Smooth muscle cell (in vitro differentiated cells): ENCODE data around the gene AQP12B. TPM values are rescaled to one million over a fixed set of nuclear protein-coding genes. Genes with fewer than 3 reads are reported as not detected.

Source experiments
- DNase-seq: peaks from one replicate; lab custom pipeline; 2025; ENCODE audit not compliant: unreplicated experiment; lab: John Stamatoyannopoulos, UW
- H2AFZ ChIP-seq: fragments of 200-600 bp; sonication (generic); 2 replicates; pipeline ENCODE4 v1.6.0; 2016; ENCODE audit warnings: antibody characterized with exemption, low read depth, mild to moderate bottlenecking
- H3F3A ChIP-seq: fragments of 200-600 bp; sonication (generic); 2 replicates; pipeline ENCODE4 v1.6.0; 2017; ENCODE audit warnings: antibody characterized with exemption, low read depth
- H3K27ac ChIP-seq: fragments of 200-600 bp; sonication (generic); 2 replicates; pipeline ENCODE4 v1.5.1; 2016; ENCODE audit warnings: low read depth, mild to moderate bottlenecking
- H3K27me3 ChIP-seq: fragments of 200-600 bp; sonication (generic); 2 replicates; pipeline ENCODE4 v1.6.1; 2016; ENCODE audit warnings: low read depth, mild to moderate bottlenecking
- H3K36me3 ChIP-seq: fragments of 200-600 bp; sonication (generic); 2 replicates; pipeline ENCODE4 v1.5.1; 2016; ENCODE audit warnings: low read depth
- H3K4me1 ChIP-seq: fragments of 200-600 bp; sonication (generic); 2 replicates; pipeline ENCODE4 v1.5.1; 2016; ENCODE audit warnings: low read depth
- H3K4me2 ChIP-seq: fragments of 200-600 bp; sonication (generic); 2 replicates; pipeline ENCODE4 v1.6.0; 2016; ENCODE audit warnings: mild to moderate bottlenecking
- H3K4me3 ChIP-seq: fragments of 200-600 bp; sonication (generic); 2 replicates; pipeline ENCODE4 v1.5.1; 2016; ENCODE audit warnings: mild to moderate bottlenecking
- H3K79me2 ChIP-seq: fragments of 200-600 bp; sonication (generic); 2 replicates; pipeline ENCODE4 v1.6.0; 2016; ENCODE audit warnings: low read depth, mild to moderate bottlenecking
- H3K9ac ChIP-seq: fragments of 200-600 bp; sonication (generic); 2 replicates; pipeline ENCODE4 v1.6.0; 2016; ENCODE audit warnings: low read depth
- H3K9me3 ChIP-seq: fragments of 200-600 bp; sonication (generic); replicated peaks from 2 replicates; pipeline ENCODE4 v1.5.1; 2016; ENCODE audit warnings: low read depth
- H4K20me1 ChIP-seq: fragments of 200-600 bp; sonication (generic); 2 replicates; pipeline ENCODE4 v1.6.0; 2016; ENCODE audit warnings: low read depth
- WGBS: methylation state at CpG from one replicate; pipeline ENCODE4 v1.1.7; 2016; ENCODE audit warnings: low lambda C conversion rate; 5-methylcytosine and 5-hydroxymethylcytosine counted together
- polyA plus RNA-seq: library from polyadenylated mRNA; unstranded; fragments of >200 nt; fragmentation: Nextera tagmentation; extraction: Ambion mirVana; gene quantifications from 2 replicates; pipeline ENCODE4 v1.2.1, GENCODE V29; 2016
- total RNA-seq: library from RNA; depleted of rRNA; stranded (reverse); fragments of >200 nt; gene quantifications from 2 replicates; pipeline ENCODE4 v1.2.3, GENCODE V29; 2014
- TF ChIP-seq, protein P1 (sequence below): fragments of 200-600 bp; sonication (generic); IDR thresholded peaks from 2 replicates; pipeline ENCODE4 v1.5.1; 2017; ENCODE audit warnings: borderline replicate concordance, mild to moderate bottlenecking, antibody characterized with exemption; ENCODE audit not compliant: insufficient read depth, poor library complexity, severe bottlenecking

AQP12B gene
- total and polyA plus RNA-seq, 2 experiments from 2014 or later = not detected

DNA sequence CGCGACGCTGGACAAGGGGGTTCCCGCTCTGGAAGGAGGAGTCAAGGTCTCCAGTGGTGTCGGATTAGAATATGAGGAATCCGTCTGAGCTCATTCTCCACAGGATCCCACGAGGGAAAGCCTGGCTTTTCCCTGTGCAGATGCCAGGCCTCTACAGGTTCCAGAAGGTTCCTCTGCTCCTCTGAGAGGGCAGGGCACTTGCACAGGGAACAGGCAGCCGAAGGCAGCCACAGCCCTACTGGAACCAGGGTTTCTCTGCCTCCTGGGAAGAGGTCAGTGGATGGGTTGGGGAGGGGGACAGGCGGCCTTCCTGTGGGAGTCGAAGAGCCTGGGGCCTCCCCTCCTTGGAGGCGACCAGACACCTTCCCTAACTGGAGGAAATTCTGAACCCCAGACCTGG, 7.3 kb upstream of the AQP12B start:
- TF ChIP-seq, protein P1, sequence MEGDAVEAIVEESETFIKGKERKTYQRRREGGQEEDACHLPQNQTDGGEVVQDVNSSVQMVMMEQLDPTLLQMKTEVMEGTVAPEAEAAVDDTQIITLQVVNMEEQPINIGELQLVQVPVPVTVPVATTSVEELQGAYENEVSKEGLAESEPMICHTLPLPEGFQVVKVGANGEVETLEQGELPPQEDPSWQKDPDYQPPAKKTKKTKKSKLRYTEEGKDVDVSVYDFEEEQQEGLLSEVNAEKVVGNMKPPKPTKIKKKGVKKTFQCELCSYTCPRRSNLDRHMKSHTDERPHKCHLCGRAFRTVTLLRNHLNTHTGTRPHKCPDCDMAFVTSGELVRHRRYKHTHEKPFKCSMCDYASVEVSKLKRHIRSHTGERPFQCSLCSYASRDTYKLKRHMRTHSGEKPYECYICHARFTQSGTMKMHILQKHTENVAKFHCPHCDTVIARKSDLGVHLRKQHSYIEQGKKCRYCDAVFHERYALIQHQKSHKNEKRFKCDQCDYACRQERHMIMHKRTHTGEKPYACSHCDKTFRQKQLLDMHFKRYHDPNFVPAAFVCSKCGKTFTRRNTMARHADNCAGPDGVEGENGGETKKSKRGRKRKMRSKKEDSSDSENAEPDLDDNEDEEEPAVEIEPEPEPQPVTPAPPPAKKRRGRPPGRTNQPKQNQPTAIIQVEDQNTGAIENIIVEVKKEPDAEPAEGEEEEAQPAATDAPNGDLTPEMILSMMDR = no peak
- Histone ChIP-seq H3K79me2 (no peaks in the 10 kb centered on the region), H3F3A (no peaks in the 10 kb centered on the region), H3K4me3 (no peak overlapping the region), H3K4me2 (no peak overlapping the region), H3K4me1 (no peaks in the 10 kb centered on the region), H2AFZ (no peak overlapping the region), H3K9ac (no peak overlapping the region), H3K27ac (no peak overlapping the region), H3K36me3 (no peaks in the 10 kb centered on the region), H3K9me3 (no peaks in the 10 kb centered on the region), H4K20me1 (no peaks in the 10 kb centered on the region), H3K27me3 (no peaks in the 10 kb centered on the region)
- no peak for DNase-seq
- WGBS = 88% methylated on average over 6 of the region's 11 CpGs

DNA sequence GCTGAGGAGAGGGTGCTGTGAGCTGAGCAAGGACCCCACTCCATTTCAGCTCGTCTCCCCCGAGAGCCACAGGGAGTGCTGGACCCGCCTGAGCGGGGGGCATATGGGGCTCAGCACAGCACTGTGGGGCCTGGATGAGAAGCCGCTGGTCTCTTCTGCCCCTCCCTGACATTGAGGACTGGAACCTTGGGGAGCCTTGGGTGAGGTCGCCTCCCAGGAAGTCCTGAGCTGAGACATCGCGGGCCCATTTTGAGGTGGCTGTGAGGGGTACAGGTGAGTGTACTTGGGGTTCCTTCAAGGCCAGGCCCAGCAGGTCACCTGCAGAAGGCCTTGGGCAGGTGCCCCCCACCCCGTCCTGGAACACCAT, 5.9 kb upstream of the AQP12B start:
- no peak for DNase-seq
- no peak overlapping the region for H3K9ac ChIP-seq
- no peak overlapping the region for H2AFZ ChIP-seq
- H3K4me3 ChIP-seq = no peak overlapping the region
- no peaks in the 10 kb centered on the region for H3K4me1 ChIP-seq
- H3K79me2 ChIP-seq = no peaks in the 10 kb centered on the region
- TF ChIP-seq, protein P1 = no peak
- no peaks in the 10 kb centered on the region for H3F3A ChIP-seq
- no peaks in the 10 kb centered on the region for H3K36me3 ChIP-seq
- no peaks in the 10 kb centered on the region for H3K27me3 ChIP-seq
- WGBS = 91% methylated on average over 9 of the region's 9 CpGs
- no peak overlapping the region for H3K27ac ChIP-seq
- no peaks in the 10 kb centered on the region for H3K9me3 ChIP-seq
- H4K20me1 ChIP-seq = no peaks in the 10 kb centered on the region
- H3K4me2 ChIP-seq = no peak overlapping the region

- Histone ChIP-seq H3K27ac (no peak overlapping the region), H2AFZ (no peak overlapping the region), H4K20me1 (no peaks in the 10 kb centered on the region), H3K4me3 (no peak overlapping the region), H3K79me2 (no peaks in the 10 kb centered on the region), H3K9ac (no peak overlapping the region), H3F3A (no peaks in the 10 kb centered on the region), H3K4me2 (no peak overlapping the region), H3K9me3 (no peaks in the 10 kb centered on the region), H3K27me3 (no peaks in the 10 kb centered on the region), H3K36me3 (no peaks in the 10 kb centered on the region), H3K4me1 (no peaks in the 10 kb centered on the region)
- WGBS = 92% methylated on average over 14 of the region's 14 CpGs
- TF ChIP-seq, protein P1 = no peak
- no peak for DNase-seq
These were observed 5.3 kb upstream of the AQP12B start for GRCh38 chr2:240687741-240688552.
